A673 (cell line): ENCODE results near the gene VWA1. TPM values are rescaled to one million over a fixed set of nuclear protein-coding genes. Genes with fewer than 3 reads are reported as not detected.
A peak's percentile ranks its signal among the peaks of the same experiment; 100 is the strongest.
"Not testable (repeated sequence)": the region's sequence is repeated elsewhere in the genome, so short reads cannot be mapped to it uniquely, and the experiment has no call there.

Source experiments
- BruUV-seq: library from RNA; stranded (reverse); fragments of 400-500 nt; replicated peaks from 2 replicates; lab custom pipeline; 2021; lab: Mats Ljungman, UMichigan
- CTCF ChIA-PET: fragments of 300-600 bp; sonication (Branson Sonifier 250); formaldehyde crosslinking; loops from one replicate; lab custom pipeline; 2022; ENCODE audit warnings: antibody characterized with exemption; lab: Charles Lee
- POLR2A ChIA-PET: fragments of 300-600 bp; sonication (Branson Sonifier 250); formaldehyde crosslinking; loops from one replicate; lab custom pipeline; 2022; ENCODE audit warnings: antibody characterized with exemption; ENCODE audit not compliant: low non-redundant PET; lab: Charles Lee
- DNase-seq: peaks from one replicate; pipeline ENCODE4 v3.0.0-alpha.2; 2015; ENCODE audit warnings: low spot score
- H3K27ac ChIP-seq: fragments of 200-600 bp; sonication (generic); 2 replicates; pipeline ENCODE4 v1.5.1; 2016; ENCODE audit warnings: mixed run types, low read depth, mild to moderate bottlenecking, mixed read lengths, antibody characterized with exemption, low read length; ENCODE audit not compliant: poor library complexity, severe bottlenecking
- H3K27me3 ChIP-seq: fragments of 200-600 bp; sonication (generic); replicated peaks from 2 replicates; pipeline ENCODE4 v1.6.1; 2017; ENCODE audit warnings: mixed run types, low read depth, mild to moderate bottlenecking, mixed read lengths, antibody characterized with exemption, low read length; ENCODE audit not compliant: insufficient read depth, poor library complexity
- H3K36me3 ChIP-seq: fragments of 200-600 bp; sonication (generic); 2 replicates; pipeline ENCODE4 v1.6.1; 2016; ENCODE audit warnings: mixed run types, mild to moderate bottlenecking, mixed read lengths, antibody characterized with exemption, low read length; ENCODE audit not compliant: insufficient read depth, poor library complexity, severe bottlenecking
- H3K4me1 ChIP-seq: fragments of 200-600 bp; sonication (generic); 2 replicates; pipeline ENCODE4 v1.6.1; 2017; ENCODE audit warnings: mixed run types, mild to moderate bottlenecking, mixed read lengths, antibody characterized with exemption, low read length; ENCODE audit not compliant: insufficient read depth, poor library complexity, severe bottlenecking
- H3K4me3 ChIP-seq: fragments of 200-600 bp; sonication (generic); 2 replicates; pipeline ENCODE4 v1.5.1; 2016; ENCODE audit warnings: low read depth, mixed run types, mild to moderate bottlenecking, mixed read lengths, low read length; ENCODE audit not compliant: poor library complexity, severe bottlenecking
- H3K9me3 ChIP-seq: fragments of 200-600 bp; sonication (generic); 2 replicates; pipeline ENCODE4 v1.6.1; 2016; ENCODE audit warnings: mixed run types, low read depth, mild to moderate bottlenecking, mixed read lengths, antibody characterized with exemption, low read length; ENCODE audit not compliant: poor library complexity, severe bottlenecking
- EZH2 ChIP-seq: fragments of 200-600 bp; sonication (generic); IDR thresholded peaks from 2 replicates; pipeline ENCODE4 v1.6.1; 2017; ENCODE audit warnings: borderline replicate concordance, low read depth, mild to moderate bottlenecking, mixed read lengths, antibody characterized with exemption, low read length; ENCODE audit not compliant: poor library complexity, severe bottlenecking
- intact Hi-C: fragments of 100-400 bp; cut with micrococcal nuclease; formaldehyde crosslinking; loops from one replicate; pipeline ENCODE4 v1.10.0; 2022; ENCODE audit not compliant: unreplicated experiment
- total RNA-seq: library from RNA; stranded (reverse); gene quantifications from 2 replicates; pipeline ENCODE4 v1.2.3, GENCODE V29; 2021
- TF ChIP-seq, protein P1 (sequence below): fragments of 300-800, 200-600 bp; sonication (generic); conservative IDR thresholded peaks from 2 replicates; pipeline ENCODE4 v1.5.1; 2017; ENCODE audit warnings: low read depth, mild to moderate bottlenecking, antibody characterized with exemption, low read length, moderate library complexity, mixed read lengths

Gene VWA1
- total RNA-seq, 1 experiment from 2014 or later = 0.92 TPM

GRCh38 chr1:1401457-1402010 is 34.0 kb upstream of the VWA1 start:
- no TSS peak for BruUV-seq
- no peak overlapping the region for H3K27ac ChIP-seq
- no peak overlapping the region for H3K4me3 ChIP-seq
- peaks cover 64% of the 10 kb centered on the region for H3K36me3 ChIP-seq
- H3K9me3 ChIP-seq = no peaks in the 10 kb centered on the region
- TF ChIP-seq EZH2 = no peak
- TF ChIP-seq, protein P1, sequence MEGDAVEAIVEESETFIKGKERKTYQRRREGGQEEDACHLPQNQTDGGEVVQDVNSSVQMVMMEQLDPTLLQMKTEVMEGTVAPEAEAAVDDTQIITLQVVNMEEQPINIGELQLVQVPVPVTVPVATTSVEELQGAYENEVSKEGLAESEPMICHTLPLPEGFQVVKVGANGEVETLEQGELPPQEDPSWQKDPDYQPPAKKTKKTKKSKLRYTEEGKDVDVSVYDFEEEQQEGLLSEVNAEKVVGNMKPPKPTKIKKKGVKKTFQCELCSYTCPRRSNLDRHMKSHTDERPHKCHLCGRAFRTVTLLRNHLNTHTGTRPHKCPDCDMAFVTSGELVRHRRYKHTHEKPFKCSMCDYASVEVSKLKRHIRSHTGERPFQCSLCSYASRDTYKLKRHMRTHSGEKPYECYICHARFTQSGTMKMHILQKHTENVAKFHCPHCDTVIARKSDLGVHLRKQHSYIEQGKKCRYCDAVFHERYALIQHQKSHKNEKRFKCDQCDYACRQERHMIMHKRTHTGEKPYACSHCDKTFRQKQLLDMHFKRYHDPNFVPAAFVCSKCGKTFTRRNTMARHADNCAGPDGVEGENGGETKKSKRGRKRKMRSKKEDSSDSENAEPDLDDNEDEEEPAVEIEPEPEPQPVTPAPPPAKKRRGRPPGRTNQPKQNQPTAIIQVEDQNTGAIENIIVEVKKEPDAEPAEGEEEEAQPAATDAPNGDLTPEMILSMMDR = no peak
- H3K4me1 ChIP-seq = peaks cover 21% of the 10 kb centered on the region
- no peak for DNase-seq
- ChIA-PET POLR2A (no interaction called here), CTCF (no interaction called here)
- intact Hi-C loops = no loop called here
- H3K27me3 ChIP-seq = no peaks in the 10 kb centered on the region

DNA sequence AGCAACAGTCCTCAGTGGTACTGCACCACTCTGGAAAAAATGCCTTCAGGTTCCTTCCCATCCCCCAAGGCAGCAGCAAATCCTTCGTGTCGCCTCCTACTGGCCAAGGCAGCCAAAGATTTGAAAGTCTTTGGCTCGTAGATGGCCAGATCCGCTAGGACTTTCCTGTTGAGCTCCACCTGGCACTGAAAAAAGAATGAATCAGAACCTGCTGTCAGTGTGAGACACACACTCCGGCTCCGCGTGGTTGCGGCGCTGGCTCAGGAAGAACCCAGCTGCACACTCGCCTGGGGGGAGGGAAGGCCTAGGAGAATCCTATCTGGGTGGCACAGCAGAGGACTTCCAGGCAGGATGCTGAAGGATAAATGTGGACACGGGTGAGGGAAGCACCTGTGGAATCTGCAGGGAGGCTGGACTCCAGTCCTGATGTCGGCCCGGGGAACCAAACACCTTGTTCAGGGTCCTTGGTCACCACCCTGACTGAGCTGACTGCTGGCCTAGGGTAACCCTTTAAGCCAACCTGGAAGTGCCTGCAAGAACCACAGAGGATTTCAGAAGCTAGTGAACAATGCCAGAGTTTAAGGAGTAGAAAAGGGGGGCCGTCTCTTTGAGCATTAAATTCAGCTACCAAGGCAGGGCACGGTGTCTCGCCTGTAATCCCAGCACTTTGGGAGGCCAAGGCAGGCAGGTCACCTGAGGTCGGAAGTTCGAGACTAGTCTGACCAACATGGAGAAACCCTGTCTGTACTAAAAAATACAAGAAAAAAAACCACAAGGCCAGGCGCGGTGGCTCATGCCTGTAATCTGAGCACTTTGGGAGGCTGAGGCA is 33.2 kb upstream of the VWA1 start:
- Histone ChIP-seq H3K9me3 (no peaks in the 10 kb centered on the region), H3K36me3 (peaks cover 57% of the 10 kb centered on the region), H3K4me1 (peaks cover 19% of the 10 kb centered on the region), H3K27me3 (no peaks in the 10 kb centered on the region), H3K4me3 (no peak overlapping the region), H3K27ac (no peak overlapping the region)
- CTCF ChIA-PET = interaction anchor here (0.7 to 1.0 kb wide), 2 partner anchors 24 to 33 kb away, joined by 3 to 4 read pairs; no protein-coding TSS in a partner anchor
- peak; percentile 76 for DNase-seq
- POLR2A ChIA-PET = interaction anchor here (0.6 kb wide), 1 partner anchor 463 kb away, joined by 3 read pairs; no protein-coding TSS in a partner anchor
- no TSS peak for BruUV-seq
- intact Hi-C loops = no loop called here
- TF ChIP-seq, protein P1 = peak; percentile 75
- no peak for TF ChIP-seq EZH2

GRCh38 chr1:1402901-1403392 is 32.5 kb upstream of the VWA1 start:
- H3K27me3 ChIP-seq, POLR2A ChIA-PET, BruUV-seq, DNase-seq, intact Hi-C loops, H3K4me3 ChIP-seq, H3K27ac ChIP-seq, H3K9me3 ChIP-seq: not testable (repeated sequence)
- H3K4me1 ChIP-seq = peaks cover 14% of the 10 kb centered on the region
- CTCF ChIA-PET = interaction anchor here (0.7 to 1.0 kb wide), 2 partner anchors 25 to 33 kb away, joined by 3 to 4 read pairs; no protein-coding TSS in a partner anchor
- peaks cover 50% of the 10 kb centered on the region for H3K36me3 ChIP-seq
